Measurements from ENCODE around the gene CCSER2.

DNA sequence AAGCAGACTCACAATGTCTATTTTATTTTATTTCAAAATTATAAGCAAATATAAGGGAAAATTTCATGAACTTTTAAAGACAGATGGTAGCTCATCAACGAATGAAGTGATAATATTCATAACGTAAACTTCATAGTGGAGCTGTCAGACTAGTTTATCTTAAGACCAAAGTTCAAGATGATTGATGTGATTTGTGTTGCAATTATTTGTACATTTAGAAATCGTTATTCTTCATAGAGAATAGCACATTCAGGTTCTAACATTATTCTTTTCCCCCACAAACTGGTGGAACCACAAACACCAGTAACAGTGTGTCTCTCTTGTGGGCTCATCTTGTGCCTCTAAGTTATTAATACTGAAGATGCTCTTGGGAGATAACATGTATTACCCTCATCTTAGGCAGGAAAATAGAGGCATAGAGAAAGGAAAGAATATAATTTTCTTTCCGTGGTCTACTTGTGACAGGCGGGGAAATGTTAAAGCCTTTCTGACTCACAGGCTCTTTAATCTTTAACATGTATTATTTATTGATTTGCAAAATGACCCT, 37.0 kb downstream of the CCSER2 start:
- TF ChIP-seq, protein P1, sequence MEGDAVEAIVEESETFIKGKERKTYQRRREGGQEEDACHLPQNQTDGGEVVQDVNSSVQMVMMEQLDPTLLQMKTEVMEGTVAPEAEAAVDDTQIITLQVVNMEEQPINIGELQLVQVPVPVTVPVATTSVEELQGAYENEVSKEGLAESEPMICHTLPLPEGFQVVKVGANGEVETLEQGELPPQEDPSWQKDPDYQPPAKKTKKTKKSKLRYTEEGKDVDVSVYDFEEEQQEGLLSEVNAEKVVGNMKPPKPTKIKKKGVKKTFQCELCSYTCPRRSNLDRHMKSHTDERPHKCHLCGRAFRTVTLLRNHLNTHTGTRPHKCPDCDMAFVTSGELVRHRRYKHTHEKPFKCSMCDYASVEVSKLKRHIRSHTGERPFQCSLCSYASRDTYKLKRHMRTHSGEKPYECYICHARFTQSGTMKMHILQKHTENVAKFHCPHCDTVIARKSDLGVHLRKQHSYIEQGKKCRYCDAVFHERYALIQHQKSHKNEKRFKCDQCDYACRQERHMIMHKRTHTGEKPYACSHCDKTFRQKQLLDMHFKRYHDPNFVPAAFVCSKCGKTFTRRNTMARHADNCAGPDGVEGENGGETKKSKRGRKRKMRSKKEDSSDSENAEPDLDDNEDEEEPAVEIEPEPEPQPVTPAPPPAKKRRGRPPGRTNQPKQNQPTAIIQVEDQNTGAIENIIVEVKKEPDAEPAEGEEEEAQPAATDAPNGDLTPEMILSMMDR (IDR thresholded peaks at IDR 0.05) = no peak
- TF ChIP-seq POLR2A (IDR thresholded peaks at IDR 0.05) = no peak

Data from esophagus squamous epithelium (tissue), 4 donors.